Smooth muscle cell of the umbilical artery (primary cell): ENCODE measurements around the gene RPE. TPM values are rescaled to one million over a fixed set of nuclear protein-coding genes. Genes with fewer than 3 reads are reported as not detected.

Source experiments
- total RNA-seq: library from RNA; depleted of rRNA; stranded (reverse); fragments of >200 nt; gene quantifications from 2 replicates; pipeline ENCODE4 v1.2.3, GENCODE V29; 2014

RPE gene
- total RNA-seq: 104 and 128 TPM in 2 replicates

GRCh38 chr2:210002158-210003157 lies at the start of gene RPE:
RPE (plus strand) TSS chr2:210002638; CDS start chr2:210002662, 24 bp downstream.

Other genes starting within 250 kb of the RPE start
- gene UNC80, start 230.8 kb upstream of the RPE start, total RNA-seq: not detected in 2 replicates
- gene KANSL1L, start 168.8 kb downstream of the RPE start, total RNA-seq: 17.3 and 27.6 TPM in 2 replicates
- 0.05 and 0.59 TPM in 2 replicates for gene ACADL, start 222.8 kb downstream of the RPE start, total RNA-seq